ACC112 (cell line): Measurements from ENCODE around the gene ZNF398.

ENCODE experiments used
- H2AFZ ChIP-seq: fragments of 200-600 bp; sonication (generic); one replicate; pipeline ENCODE4 v1.6.0; 2017; ENCODE audit warnings: antibody characterized with exemption, low read length; ENCODE audit not compliant: unreplicated experiment
- H3K27ac ChIP-seq: fragments of 200-600 bp; sonication (generic); 2 replicates; pipeline ENCODE4 v1.5.1; 2014; ENCODE audit warnings: low read depth, mild to moderate bottlenecking, antibody characterized with exemption, low read length, moderate library complexity
- H3K27me3 ChIP-seq: fragments of 200-600 bp; sonication (generic); 2 replicates; pipeline ENCODE4 v1.6.1; 2014; ENCODE audit warnings: mild to moderate bottlenecking, antibody characterized with exemption, low read length, moderate library complexity, mixed read lengths; ENCODE audit not compliant: insufficient read depth
- H3K36me3 ChIP-seq: fragments of 200-600 bp; sonication (generic); 2 replicates; pipeline ENCODE4 v1.6.1; 2016; ENCODE audit warnings: mild to moderate bottlenecking, antibody characterized with exemption, low read length, moderate library complexity, mixed read lengths; ENCODE audit not compliant: insufficient read depth
- H3K4me1 ChIP-seq: fragments of 200-600 bp; sonication (generic); one replicate; pipeline ENCODE4 v1.6.1; 2016; ENCODE audit warnings: low read length, mixed read lengths; ENCODE audit not compliant: insufficient read depth, unreplicated experiment, control insufficient read depth
- H3K4me3 ChIP-seq: fragments of 200-600 bp; sonication (generic); 2 replicates; pipeline ENCODE4 v1.5.1; 2014; ENCODE audit warnings: mild to moderate bottlenecking, low read depth, low read length
- H3K79me2 ChIP-seq: fragments of 200-600 bp; sonication (generic); one replicate; pipeline ENCODE4 v1.6.0; 2016; ENCODE audit warnings: low read length; ENCODE audit not compliant: control insufficient read depth, unreplicated experiment, insufficient read depth

ZNF398 gene

GRCh38 chr7:149147072-149147751 is at the start of gene ZNF398:
Gene ZNF398, plus strand, starts transcription at chr7:149147453. Its CDS starts 290 bp downstream, at chr7:149147743.
- no peaks in the 10 kb centered on the region for H3K27me3 ChIP-seq
- H3K4me1 ChIP-seq = no peaks in the 10 kb centered on the region
- H3K36me3 ChIP-seq = peaks cover 4% of the 10 kb centered on the region; the same call in 1 of the 2 replicates
- peak within 1 kb of the TSS; percentile 99 for H2AFZ ChIP-seq
- H3K27ac ChIP-seq = peak within 1 kb of the TSS; percentile 68
- H3K79me2 ChIP-seq = peaks cover 43% of the 10 kb centered on the region
- peak within 1 kb of the TSS; percentile 100 for H3K4me3 ChIP-seq

- H3K4me3 ChIP-seq = no peak overlapping the region
- no peak overlapping the region for H3K27ac ChIP-seq
- H3K36me3 ChIP-seq = no peaks in the 10 kb centered on the region
- no peaks in the 10 kb centered on the region for H3K79me2 ChIP-seq
- H2AFZ ChIP-seq = no peak overlapping the region
- H3K4me1 ChIP-seq = no peaks in the 10 kb centered on the region
- H3K27me3 ChIP-seq = no peaks in the 10 kb centered on the region
Measured at GRCh38 chr7:149099058-149099457, 48.2 kb upstream of the ZNF398 start.

GRCh38 chr7:149100821-149101220 is 46.4 kb upstream of the ZNF398 start:
- H3K27me3 ChIP-seq = no peaks in the 10 kb centered on the region
- no peaks in the 10 kb centered on the region for H3K36me3 ChIP-seq
- H3K4me1 ChIP-seq = no peaks in the 10 kb centered on the region
- no peak overlapping the region for H3K4me3 ChIP-seq
- H3K27ac ChIP-seq = no peak overlapping the region
- no peaks in the 10 kb centered on the region for H3K79me2 ChIP-seq
- no peak overlapping the region for H2AFZ ChIP-seq

- no peak overlapping the region for H2AFZ ChIP-seq
- no peaks in the 10 kb centered on the region for H3K27me3 ChIP-seq
- H3K79me2 ChIP-seq = no peaks in the 10 kb centered on the region
- no peaks in the 10 kb centered on the region for H3K4me1 ChIP-seq
- no peaks in the 10 kb centered on the region for H3K36me3 ChIP-seq
- no peak overlapping the region for H3K4me3 ChIP-seq
- H3K27ac ChIP-seq = no peak overlapping the region
Measured at GRCh38 chr7:149102666-149103065, 44.6 kb upstream of the ZNF398 start.

GRCh38 chr7:149103424-149103823 is 43.8 kb upstream of the ZNF398 start:
- no peak overlapping the region for H2AFZ ChIP-seq
- no peak overlapping the region for H3K4me3 ChIP-seq
- H3K27ac ChIP-seq = no peak overlapping the region
- no peaks in the 10 kb centered on the region for H3K27me3 ChIP-seq
- no peaks in the 10 kb centered on the region for H3K79me2 ChIP-seq
- no peaks in the 10 kb centered on the region for H3K36me3 ChIP-seq
- no peaks in the 10 kb centered on the region for H3K4me1 ChIP-seq

- H3K4me3 ChIP-seq = no peak overlapping the region
- H3K4me1 ChIP-seq = no peaks in the 10 kb centered on the region
- no peaks in the 10 kb centered on the region for H3K79me2 ChIP-seq
- no peak overlapping the region for H2AFZ ChIP-seq
- no peaks in the 10 kb centered on the region for H3K36me3 ChIP-seq
- H3K27ac ChIP-seq = no peak overlapping the region
- H3K27me3 ChIP-seq = no peaks in the 10 kb centered on the region
Measured at GRCh38 chr7:149104214-149104613, 43.0 kb upstream of the ZNF398 start.

GRCh38 chr7:149104749-149105148 is 42.5 kb upstream of the ZNF398 start:
- Histone ChIP-seq H3K4me1 (no peaks in the 10 kb centered on the region), H3K27ac (no peak overlapping the region), H3K36me3 (no peaks in the 10 kb centered on the region), H2AFZ (no peak overlapping the region), H3K4me3 (no peak overlapping the region), H3K27me3 (no peaks in the 10 kb centered on the region), H3K79me2 (no peaks in the 10 kb centered on the region)

- Histone ChIP-seq H2AFZ (no peak overlapping the region), H3K4me3 (no peak overlapping the region), H3K27ac (no peak overlapping the region)
Measured at GRCh38 chr7:149109969-149110368, 37.3 kb upstream of the ZNF398 start.

GRCh38 chr7:149125189-149125862 is 21.9 kb upstream of the ZNF398 start:
- peaks cover 21% of the 10 kb centered on the region for H3K79me2 ChIP-seq
- peak overlapping the region; percentile 97 for H3K4me3 ChIP-seq
- peaks cover 6% of the 10 kb centered on the region for H3K4me1 ChIP-seq
- peaks cover 3% of the 10 kb centered on the region for H3K36me3 ChIP-seq
- H3K27ac ChIP-seq = peak overlapping the region; percentile 47
- no peaks in the 10 kb centered on the region for H3K27me3 ChIP-seq
- H2AFZ ChIP-seq = peak overlapping the region; percentile 83

More at GRCh38 chr7:149109969-149110368, 37.3 kb upstream of the ZNF398 start:
- Histone ChIP-seq H3K79me2 (no peaks in the 10 kb centered on the region), H3K27me3 (no peaks in the 10 kb centered on the region), H3K4me1 (no peaks in the 10 kb centered on the region), H3K36me3 (no peaks in the 10 kb centered on the region)

GRCh38 chr7:149125863-149126661 is 21.2 kb upstream of the ZNF398 start, which contains the start of gene ZNF425:
Gene ZNF425, minus strand, starts transcription at chr7:149126324. Its CDS starts 111 bp downstream, at chr7:149126213.
- H3K4me1 ChIP-seq = peaks cover 6% of the 10 kb centered on the region

More at GRCh38 chr7:149125863-149126661, 21.2 kb upstream of the ZNF398 start, which contains the start of gene ZNF425:
- Histone ChIP-seq H2AFZ (peak within 1 kb of the TSS; percentile 90), H3K27ac (peak within 1 kb of the TSS; percentile 64), H3K27me3 (no peaks in the 10 kb centered on the region), H3K4me3 (peak within 1 kb of the TSS; percentile 97), H3K79me2 (peaks cover 21% of the 10 kb centered on the region), H3K36me3 (peaks cover 10% of the 10 kb centered on the region)
